Right ventricle myocardium superior (tissue), 1 donor: ENCODE measurements around the gene RNF138. TPM values are rescaled to one million over a fixed set of nuclear protein-coding genes. Genes with fewer than 3 reads are reported as not detected.
A peak's percentile ranks its signal among the peaks of the same experiment; 100 is the strongest.

Experiments
- ATAC-seq: fragments of 200-7000 bp; cut with Tn5 transposase; one replicate; pipeline ENCODE4 v1.9.1; 2020; ENCODE audit warnings: mild to moderate bottlenecking; ENCODE audit not compliant: poor library complexity
- DNase-seq: peaks from one replicate; pipeline ENCODE4 v3.0.0-alpha.2; 2020
- intact Hi-C: fragments of 100-400 bp; cut with DNase I; formaldehyde crosslinking; loops from one replicate; pipeline ENCODE4 v1.11.2; 2022
- total RNA-seq: library from RNA; stranded (reverse); fragmentation: NEBNext Ultra II Directional; extraction: Animal tissue kit (Norgen Biotek cat#: 25700); gene quantifications from one replicate; pipeline ENCODE4 v1.2.1, GENCODE V29; 2021
- donor health status: DM: no; HTN: yes; CAD: no; lungs with severe emphysema.

RNF138 gene
- total RNA-seq, 1 donor from 2014 or later, result 8.9 TPM

GRCh38 chr18:32093102-32093511, 1.4 kb downstream of the RNF138 start:
- ATAC-seq, result peak; percentile 18
- intact Hi-C loops, result no loop called here

GRCh38 chr18:32093523-32093922, 1.8 kb downstream of the RNF138 start:
- ATAC-seq (no peak), DNase-seq (no peak)
- intact Hi-C loops, result no loop called here

More at GRCh38 chr18:32093102-32093511, 1.4 kb downstream of the RNF138 start:
- peak; percentile 53 for DNase-seq

GRCh38 chr18:32095192-32095899, 3.7 kb downstream of the RNF138 start:
- ATAC-seq, result no peak
- intact Hi-C loops, result no loop called here
- DNase-seq, result no peak

DNA sequence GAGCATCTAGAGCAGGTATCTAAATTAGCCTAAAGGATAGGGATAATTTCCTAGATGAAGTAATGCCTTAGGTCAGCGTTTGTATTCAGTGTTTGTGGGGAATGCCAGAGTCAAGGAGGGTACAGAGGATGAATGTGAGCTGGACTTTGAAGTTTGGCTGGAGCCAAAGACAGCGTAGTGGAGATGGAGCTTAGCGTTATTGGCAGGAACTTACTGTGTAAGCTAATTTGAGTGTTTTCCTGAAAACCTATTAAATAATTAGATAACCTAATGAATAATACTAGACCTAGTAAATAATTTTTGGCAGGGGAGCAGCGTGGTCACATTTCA, 4.2 kb downstream of the RNF138 start:
- intact Hi-C loops, result no loop called here
- no peak for DNase-seq
- ATAC-seq, result no peak

- intact Hi-C loops, result no loop called here
Measured at GRCh38 chr18:32096946-32097345, 5.3 kb downstream of the RNF138 start.

GRCh38 chr18:32104516-32104915, 12.8 kb downstream of the RNF138 start:
- no peak for ATAC-seq
- intact Hi-C loops, result no loop called here

More at GRCh38 chr18:32096946-32097345, 5.3 kb downstream of the RNF138 start:
- no peak for ATAC-seq
- DNase-seq, result no peak

GRCh38 chr18:32110005-32110404, 18.3 kb downstream of the RNF138 start:
- intact Hi-C loops, result no loop called here
- DNase-seq, result no peak
- ATAC-seq, result no peak

More at GRCh38 chr18:32104516-32104915, 12.8 kb downstream of the RNF138 start:
- no peak for DNase-seq

DNA sequence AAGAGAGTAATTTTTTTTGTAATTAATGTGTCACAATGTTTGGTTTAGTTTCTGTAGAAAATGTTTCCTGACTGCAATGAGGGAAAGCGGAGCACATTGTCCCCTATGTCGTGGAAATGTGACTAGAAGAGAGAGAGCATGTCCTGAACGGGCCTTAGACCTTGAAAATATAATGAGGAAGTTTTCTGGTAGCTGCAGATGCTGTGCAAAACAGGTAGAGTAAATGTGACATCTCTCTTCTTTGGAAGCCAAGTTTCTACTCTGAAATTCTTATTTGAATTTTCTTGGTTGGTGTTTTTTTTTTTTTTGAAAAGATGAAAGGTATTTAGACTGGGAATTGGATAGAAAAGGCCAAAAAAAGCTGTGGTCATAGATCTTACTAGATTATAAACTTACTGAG, 20.0 kb downstream of the RNF138 start:
- DNase-seq (no peak), ATAC-seq (no peak)
- intact Hi-C loops, result no loop called here

DNA sequence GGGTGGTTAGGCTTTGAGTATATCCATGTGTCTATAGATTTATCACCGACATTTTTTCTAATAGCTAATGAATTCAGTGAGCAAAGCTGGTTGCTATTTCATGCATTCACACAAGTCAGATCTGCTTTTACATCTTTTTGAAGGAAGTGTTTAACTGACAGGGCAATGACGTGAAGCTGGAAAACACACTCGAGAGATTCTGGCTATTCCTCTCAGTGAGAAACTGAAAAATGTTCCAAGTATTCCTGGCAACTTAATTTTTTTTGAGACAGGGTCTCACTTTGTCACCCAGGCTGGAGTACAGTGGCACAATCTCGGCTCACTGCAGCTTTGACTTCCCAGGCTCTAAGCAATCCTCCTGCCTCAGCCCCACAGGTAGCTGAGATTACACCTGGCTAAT, 21.2 kb downstream of the RNF138 start:
- ATAC-seq, result no peak
- intact Hi-C loops, result no loop called here
- no peak for DNase-seq

GRCh38 chr18:32114293-32114942, 22.7 kb downstream of the RNF138 start:
- no peak for ATAC-seq
- intact Hi-C loops, result no loop called here
- no peak for DNase-seq

DNA sequence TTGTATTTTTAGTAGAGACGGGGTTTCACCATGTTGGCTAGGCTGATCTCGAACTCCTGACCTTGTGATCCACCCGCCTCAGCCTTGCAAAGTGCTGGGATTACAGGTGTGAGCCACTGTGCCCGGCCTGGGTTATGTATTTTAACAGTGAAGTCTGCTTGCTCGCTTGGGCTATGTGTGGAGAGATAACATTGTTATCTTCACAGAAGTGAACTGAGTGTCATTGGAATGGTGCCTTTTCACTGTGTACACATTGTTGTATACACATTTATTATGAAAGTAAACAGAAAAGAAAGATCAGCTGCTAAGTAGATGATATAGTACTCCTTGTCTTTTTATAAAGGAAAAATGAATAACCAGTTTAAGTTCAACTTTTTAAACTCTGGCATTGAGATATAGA, 30.4 kb downstream of the RNF138 start:
- no peak for ATAC-seq
- intact Hi-C loops, result no loop called here

DNA sequence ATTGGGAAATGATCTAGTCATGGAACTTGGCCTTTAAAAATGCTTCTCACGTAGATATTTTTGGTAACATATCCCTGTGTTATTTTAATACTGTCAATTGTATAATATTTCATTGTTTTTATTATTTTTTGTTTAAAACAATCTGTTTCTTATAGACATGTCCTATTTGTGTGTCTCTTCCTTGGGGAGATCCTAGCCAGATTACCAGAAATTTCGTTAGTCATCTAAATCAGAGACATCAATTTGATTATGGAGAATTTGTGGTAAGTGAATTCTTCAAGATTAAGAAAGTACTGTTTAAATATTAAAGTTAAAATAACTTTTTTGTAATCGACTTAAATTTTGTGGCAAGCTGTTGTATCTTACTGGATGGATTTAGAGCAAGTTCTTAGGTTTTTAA, 34.9 kb downstream of the RNF138 start:
- DNase-seq (no peak), ATAC-seq (no peak)
- intact Hi-C loops, result no loop called here

More for the DNA sequence above, 30.4 kb downstream of the RNF138 start:
- no peak for DNase-seq

- no peak for ATAC-seq
Measured at GRCh38 chr18:32135625-32136024, 44.0 kb downstream of the RNF138 start.

GRCh38 chr18:32138332-32138982, 46.8 kb downstream of the RNF138 start:
- no peak for DNase-seq
- intact Hi-C loops, result no loop called here
- ATAC-seq, result no peak

More at GRCh38 chr18:32135625-32136024, 44.0 kb downstream of the RNF138 start:
- intact Hi-C loops, result no loop called here
- DNase-seq, result no peak

- ATAC-seq, result no peak
- DNase-seq, result no peak
- intact Hi-C loops, result no loop called here
Measured at GRCh38 chr18:32139835-32140283, 48.2 kb downstream of the RNF138 start.

DNA sequence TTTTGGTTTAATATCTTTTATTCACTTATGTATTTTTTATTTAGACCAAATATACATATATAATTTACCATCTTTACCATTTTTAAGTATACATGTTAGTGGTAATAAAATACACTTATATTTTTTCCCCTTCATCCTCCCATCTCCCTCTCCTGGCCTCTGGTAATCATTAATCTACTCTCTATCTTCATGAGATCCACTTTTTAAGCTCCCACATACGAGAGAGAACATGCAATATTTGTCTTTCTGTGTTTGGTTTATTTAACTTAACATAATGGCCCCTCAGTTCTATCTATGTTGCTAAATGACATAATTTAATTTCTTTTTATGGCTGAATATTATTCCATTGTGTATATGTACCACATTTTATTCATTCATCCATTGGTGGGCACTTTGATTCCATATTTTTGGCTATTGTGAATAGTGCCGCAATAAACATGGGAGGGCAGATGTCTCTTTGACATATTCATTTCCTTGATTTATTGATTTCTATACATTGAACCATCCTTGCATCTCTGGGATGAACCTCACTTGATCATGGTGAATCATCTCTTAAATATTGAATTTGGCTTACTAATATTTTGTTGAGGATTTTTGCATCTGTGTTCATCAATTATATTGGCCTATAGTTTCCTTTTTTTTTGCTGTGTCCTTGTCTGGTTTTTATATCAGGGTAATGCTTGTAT, 56.7 kb downstream of the RNF138 start:
- intact Hi-C loops, result no loop called here
- DNase-seq (no peak), ATAC-seq (no peak)

GRCh38 chr18:32152705-32153448, 61.2 kb downstream of the RNF138 start:
- DNase-seq (no peak), ATAC-seq (no peak)
- intact Hi-C loops, result loop anchor here (10.0 kb wide), 1 partner anchor 322 kb away; the partner anchor contains the start of gene GAREM1

GRCh38 chr18:32156855-32157254, 65.2 kb downstream of the RNF138 start:
- intact Hi-C loops, result loop anchor here (10.0 kb wide), 1 partner anchor 318 kb away; the partner anchor contains the start of gene GAREM1
- DNase-seq (no peak), ATAC-seq (no peak)
